ENCODE data around the gene EIF5A.
A peak's percentile ranks its signal among the peaks of the same experiment; 100 is the strongest.

EIF5A gene

DNA sequence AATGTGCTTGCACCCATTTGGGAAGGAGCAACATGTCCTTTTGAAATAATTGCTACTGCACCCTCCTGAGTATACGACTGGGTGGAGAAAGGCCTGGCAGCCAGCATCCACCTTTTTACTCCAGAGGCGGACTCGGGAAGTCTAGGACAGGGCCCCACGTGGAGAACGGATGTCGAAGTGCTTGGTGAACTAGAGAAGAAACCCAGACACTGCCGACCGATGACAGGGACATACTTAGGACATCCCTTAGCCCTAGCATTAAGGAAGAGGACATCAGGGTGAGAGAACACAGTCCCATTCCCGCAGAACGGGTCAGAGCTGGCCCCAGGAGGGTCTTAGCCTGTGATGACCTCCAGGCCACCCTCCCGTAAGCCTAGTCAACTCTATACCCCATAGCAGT is 16.7 kb upstream of the EIF5A start:
- peaks cover 0 to 74% of the 10 kb centered on the region in 2 donors for H3K27me3 ChIP-seq
- no peak overlapping the region for H3K4me3 ChIP-seq
- H3K27ac ChIP-seq, result no peak overlapping the region
- peaks cover 0 to 33% (median 24%) of the 10 kb centered on the region in 4 donors for H3K4me1 ChIP-seq
- H3K36me3 ChIP-seq, result no peaks in the 10 kb centered on the region
- no peaks in the 10 kb centered on the region for H3K9me3 ChIP-seq
- peak in 1 of 2 donors; percentile 58 for DNase-seq
- TF ChIP-seq, protein P1, sequence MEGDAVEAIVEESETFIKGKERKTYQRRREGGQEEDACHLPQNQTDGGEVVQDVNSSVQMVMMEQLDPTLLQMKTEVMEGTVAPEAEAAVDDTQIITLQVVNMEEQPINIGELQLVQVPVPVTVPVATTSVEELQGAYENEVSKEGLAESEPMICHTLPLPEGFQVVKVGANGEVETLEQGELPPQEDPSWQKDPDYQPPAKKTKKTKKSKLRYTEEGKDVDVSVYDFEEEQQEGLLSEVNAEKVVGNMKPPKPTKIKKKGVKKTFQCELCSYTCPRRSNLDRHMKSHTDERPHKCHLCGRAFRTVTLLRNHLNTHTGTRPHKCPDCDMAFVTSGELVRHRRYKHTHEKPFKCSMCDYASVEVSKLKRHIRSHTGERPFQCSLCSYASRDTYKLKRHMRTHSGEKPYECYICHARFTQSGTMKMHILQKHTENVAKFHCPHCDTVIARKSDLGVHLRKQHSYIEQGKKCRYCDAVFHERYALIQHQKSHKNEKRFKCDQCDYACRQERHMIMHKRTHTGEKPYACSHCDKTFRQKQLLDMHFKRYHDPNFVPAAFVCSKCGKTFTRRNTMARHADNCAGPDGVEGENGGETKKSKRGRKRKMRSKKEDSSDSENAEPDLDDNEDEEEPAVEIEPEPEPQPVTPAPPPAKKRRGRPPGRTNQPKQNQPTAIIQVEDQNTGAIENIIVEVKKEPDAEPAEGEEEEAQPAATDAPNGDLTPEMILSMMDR (IDR thresholded peaks at IDR 0.05), result no peak
- intact Hi-C loops (cut with DNase I; ENCODE audit: low total_unique reads), result no loop called here

DNA sequence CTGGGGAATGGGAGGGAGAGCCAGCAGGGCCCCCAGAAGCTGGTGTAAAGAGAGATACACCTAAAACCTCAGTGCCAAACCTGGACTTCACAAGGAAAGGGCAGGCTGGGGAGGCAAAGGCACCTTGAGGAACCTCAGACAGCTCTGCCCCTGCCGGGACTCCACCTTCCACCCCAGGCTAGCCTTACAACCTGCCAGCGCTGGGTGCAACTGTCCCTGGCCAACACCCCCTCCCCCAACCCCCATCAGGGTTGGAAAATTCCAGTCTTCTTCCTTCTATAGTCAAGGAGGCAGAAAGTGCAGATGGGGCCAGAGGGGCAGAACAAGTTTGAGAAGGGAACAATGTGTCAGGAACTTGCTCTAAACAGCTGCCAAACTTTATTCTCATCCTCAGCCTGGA is 15.2 kb upstream of the EIF5A start:
- no peak overlapping the region for H3K4me3 ChIP-seq

DNA sequence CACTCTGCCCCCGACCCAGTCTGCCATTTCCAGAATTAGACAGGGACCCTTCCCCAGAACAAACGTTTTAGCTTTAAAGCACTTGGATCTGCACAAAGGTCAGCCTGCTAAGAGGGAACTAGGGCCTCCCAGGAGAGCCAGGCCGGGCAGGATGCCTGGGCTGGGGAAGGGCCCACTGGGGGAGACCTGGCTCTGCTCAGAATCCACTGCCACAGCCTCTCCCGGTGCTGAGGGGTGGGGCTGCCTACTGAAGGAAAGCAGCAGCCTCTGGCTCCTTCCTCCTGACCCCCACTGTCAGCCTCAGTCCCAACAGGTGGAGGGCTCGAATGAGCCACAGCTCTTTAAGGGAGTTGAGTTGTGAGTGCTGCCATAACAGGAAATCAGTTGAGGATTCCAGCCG is 14.7 kb upstream of the EIF5A start:
- no peak overlapping the region for H3K4me3 ChIP-seq
- H3K27me3 ChIP-seq, result peaks cover 0 to 74% of the 10 kb centered on the region in 2 donors
- peaks cover 0 to 44% (median 32%) of the 10 kb centered on the region in 4 donors for H3K4me1 ChIP-seq
- no peak overlapping the region for H3K27ac ChIP-seq
- intact Hi-C loops (cut with DNase I; ENCODE audit: low total_unique reads), result no loop called here
- TF ChIP-seq, protein P1 (IDR thresholded peaks at IDR 0.05), result no peak
- no peak for DNase-seq
- H3K9me3 ChIP-seq, result no peaks in the 10 kb centered on the region
- H3K36me3 ChIP-seq, result no peaks in the 10 kb centered on the region

More for the DNA sequence above, 15.2 kb upstream of the EIF5A start:
- Histone ChIP-seq H3K4me1 (peaks cover 0 to 44% (median 32%) of the 10 kb centered on the region in 4 donors), H3K9me3 (no peaks in the 10 kb centered on the region), H3K27ac (no peak overlapping the region), H3K27me3 (peaks cover 0 to 74% of the 10 kb centered on the region in 2 donors), H3K36me3 (no peaks in the 10 kb centered on the region)
- DNase-seq, result no peak
- intact Hi-C loops (cut with DNase I; ENCODE audit: low total_unique reads), result no loop called here
- TF ChIP-seq, protein P1 (IDR thresholded peaks at IDR 0.05), result no peak

DNA sequence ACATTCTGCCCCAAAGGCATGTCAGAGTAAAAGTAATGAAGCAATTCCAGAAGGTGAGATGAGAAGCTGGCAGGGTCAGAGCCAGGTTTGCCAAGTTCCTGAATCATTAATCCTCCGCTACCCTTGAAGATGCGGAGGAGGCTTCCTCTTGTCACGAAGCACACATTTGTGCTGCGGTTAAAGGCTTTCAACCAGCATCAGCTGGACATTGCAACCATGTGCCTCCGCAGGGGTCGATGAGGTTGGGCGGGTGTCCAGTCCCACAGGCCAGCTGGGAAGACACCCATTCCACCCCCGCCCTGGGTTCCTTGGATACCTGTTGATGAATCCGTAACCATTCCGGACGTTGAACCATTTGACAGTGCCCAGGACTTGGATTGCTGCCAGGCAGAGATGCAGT is 14.3 kb upstream of the EIF5A start:
- Histone ChIP-seq H3K4me3 (no peak overlapping the region), H3K27me3 (peaks cover 0 to 72% of the 10 kb centered on the region in 2 donors), H3K9me3 (no peaks in the 10 kb centered on the region), H3K4me1 (peaks cover 0 to 44% (median 32%) of the 10 kb centered on the region in 4 donors), H3K27ac (no peak overlapping the region), H3K36me3 (no peaks in the 10 kb centered on the region)
- TF ChIP-seq, protein P1 (IDR thresholded peaks at IDR 0.05), result no peak
- DNase-seq, result peak in 1 of 2 donors; percentile 64
- intact Hi-C loops (cut with DNase I; ENCODE audit: low total_unique reads), result no loop called here

DNA sequence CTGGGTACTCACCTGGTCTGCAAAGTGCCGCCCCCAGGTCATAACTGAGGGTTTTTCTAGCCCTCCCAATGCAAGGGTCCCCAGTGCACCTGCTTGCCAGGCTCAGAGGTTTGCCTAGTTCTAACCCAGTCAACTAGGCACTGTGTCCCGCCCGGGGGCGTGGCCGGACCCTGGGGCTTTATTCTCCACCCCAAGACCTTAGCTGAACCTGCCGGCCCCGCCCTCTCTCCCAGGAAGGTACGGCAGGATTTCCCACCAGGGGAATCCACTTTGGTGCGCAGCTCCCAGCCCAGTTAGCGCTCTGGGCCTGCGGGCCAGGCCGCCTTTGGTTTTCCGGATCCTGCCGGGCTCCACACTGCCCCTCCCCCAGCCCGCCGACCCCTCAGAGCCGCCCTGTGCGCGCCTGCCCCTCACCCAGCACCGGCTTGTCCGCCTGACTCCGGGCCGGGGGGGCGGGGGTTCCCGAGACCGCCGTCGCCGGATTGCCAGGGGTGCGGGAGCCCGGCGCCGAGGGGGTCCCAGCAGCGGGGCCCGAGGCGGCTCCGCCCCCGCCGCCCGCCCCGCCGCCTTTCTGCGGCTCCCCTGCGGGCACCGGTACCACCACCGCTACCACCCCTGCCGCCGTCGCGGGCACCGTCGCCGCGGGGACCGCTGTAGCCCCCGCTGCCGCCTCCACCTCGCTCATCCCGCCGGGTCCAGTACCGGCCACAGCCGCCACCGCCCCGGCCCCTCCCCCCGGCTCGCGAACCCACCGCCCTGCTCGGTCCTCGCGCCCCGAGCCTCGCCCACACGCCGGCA is 13.4 kb upstream of the EIF5A start:
- Histone ChIP-seq H3K9me3 (no peaks in the 10 kb centered on the region), H3K36me3 (no peaks in the 10 kb centered on the region), H3K4me1 (peaks cover 0 to 44% (median 32%) of the 10 kb centered on the region in 4 donors), H3K4me3 (peak overlapping the region; percentile 28 to 40), H3K27ac (no peak overlapping the region), H3K27me3 (peaks cover 0 to 69% of the 10 kb centered on the region in 2 donors)
- TF ChIP-seq, protein P1 (IDR thresholded peaks at IDR 0.05), result no peak
- intact Hi-C loops (cut with DNase I; ENCODE audit: low total_unique reads), result no loop called here
- DNase-seq, result peak in 1 of 2 donors; percentile 61
